A549 treated with AZD9567 at 1 μM for 4 hours (cell line): ENCODE results near the gene ESPL1. TPM values are rescaled to one million over a fixed set of nuclear protein-coding genes. Genes with fewer than 3 reads are reported as not detected.

Experiments used
- total RNA-seq: library from RNA; stranded (reverse); fragments of 200-300 nt; extraction: Qiagen RNA extraction; gene quantifications from 5 replicates; pipeline ENCODE4 v1.2.3, GENCODE V29; 2022; ENCODE audit not compliant: insufficient read depth

The ESPL1 gene
- total RNA-seq = 16.5 to 20.8 TPM (median 19.4 TPM) in 5 replicates

GRCh38 chr12:53267999-53268629, at the start of gene ESPL1:
Gene ESPL1, plus strand, starts transcription at chr12:53268299. Its CDS starts 468 bp downstream, at chr12:53268767.

GRCh38 chr12:53231921-53232645, 36.0 kb upstream of the ESPL1 start, which contains the start of gene RARG:
Gene RARG, minus strand, starts transcription at chr12:53232209. Its CDS starts 4,664 bp downstream, at chr12:53227545.

GRCh38 chr12:53295070-53295890, 27.2 kb downstream of the ESPL1 start, which contains the start of gene PFDN5:
Gene PFDN5, plus strand, starts transcription at chr12:53295542. Its CDS starts 26 bp downstream, at chr12:53295568.

GRCh38 chr12:53299454-53300180, 31.5 kb downstream of the ESPL1 start, which contains the start of gene MYG1:
Gene MYG1, plus strand, starts transcription at chr12:53299695. Its CDS starts 43 bp downstream, at chr12:53299738.

GRCh38 chr12:53336181-53336681, 68.1 kb downstream of the ESPL1 start, which contains the start of gene SP7:
Gene SP7, minus strand, starts transcription at chr12:53336354. Its CDS starts 708 bp downstream, at chr12:53335646.

Other genes starting within 250 kb of the ESPL1 start
- 18.5 to 49.7 TPM (median 42.3 TPM) in 5 replicates for gene TNS2, start 218.2 kb upstream of the ESPL1 start, total RNA-seq
- gene SPRYD3, start 188.9 kb upstream of the ESPL1 start, total RNA-seq = 36.1 to 38.5 TPM (median 36.8 TPM) in 5 replicates
- 134 to 246 TPM (median 225 TPM) in 5 replicates for gene IGFBP6, start 170.6 kb upstream of the ESPL1 start, total RNA-seq
- 0.12 to 0.21 TPM (median 0.17 TPM) in 4 of 5 replicates, not detected in the other for gene SOAT2, start 164.8 kb upstream of the ESPL1 start, total RNA-seq
- 9.3 to 16.7 TPM (median 14.9 TPM) in 5 replicates for gene ZNF740, start 87.6 kb upstream of the ESPL1 start, total RNA-seq
- gene CSAD, start 87.4 kb upstream of the ESPL1 start, total RNA-seq = 3.9 to 7.6 TPM (median 6.5 TPM) in 5 replicates
- gene ITGB7, start 61.0 kb upstream of the ESPL1 start, total RNA-seq = 0.24 to 0.51 TPM (median 0.38 TPM) in 4 of 5 replicates, not detected in the other
- 18.2 to 24.2 TPM (median 21.9 TPM) in 5 replicates for gene RARG, start 36.1 kb upstream of the ESPL1 start, total RNA-seq
- gene PFDN5, start 27.2 kb downstream of the ESPL1 start, total RNA-seq = 462 to 512 TPM (median 505 TPM) in 5 replicates
- gene MYG1, start 31.4 kb downstream of the ESPL1 start, total RNA-seq = 85.7 to 101 TPM (median 88.3 TPM) in 5 replicates
- gene AAAS, start 53.3 kb downstream of the ESPL1 start, total RNA-seq = 78.3 to 97.9 TPM (median 80.5 TPM) in 5 replicates
- gene SP7, start 68.1 kb downstream of the ESPL1 start, total RNA-seq = 0.03 TPM in 2 of 5 replicates, not detected in the others
- gene SP1, start 111.9 kb downstream of the ESPL1 start, total RNA-seq = 18.7 to 23.4 TPM (median 21.2 TPM) in 5 replicates
- 0.82 to 1.2 TPM (median 0.97 TPM) in 4 of 5 replicates, not detected in the other for gene AMHR2, start 155.6 kb downstream of the ESPL1 start, total RNA-seq
- 241 to 345 TPM (median 303 TPM) in 5 replicates for gene PRR13, start 173.4 kb downstream of the ESPL1 start, total RNA-seq
- 639 to 671 TPM (median 649 TPM) in 5 replicates for gene PCBP2, start 183.8 kb downstream of the ESPL1 start, total RNA-seq
- 5.3 to 15.1 TPM (median 12.7 TPM) in 5 replicates for gene MAP3K12, start 231.2 kb downstream of the ESPL1 start, total RNA-seq
- gene TARBP2, start 233.0 kb downstream of the ESPL1 start, total RNA-seq = 42.4 to 57.5 TPM (median 52.6 TPM) in 5 replicates
- 0.20 TPM in 1 of 5 replicates, not detected in the others for gene NPFF, start 239.2 kb downstream of the ESPL1 start, total RNA-seq